K562 (cell line): ENCODE data around the gene TMF1. TPM values are rescaled to one million over a fixed set of nuclear protein-coding genes. Genes with fewer than 3 reads are reported as not detected.

ENCODE experiments used
- BCL6 ChIP-seq: fragments of 250-450 bp; sonication (Bioruptor Pico); IDR thresholded peaks from 2 replicates; pipeline ENCODE4 v1.4.0; 2020
- CCNT2 ChIP-seq: IDR thresholded peaks from 2 replicates; pipeline ENCODE4 v1.6.1; 2011; ENCODE audit warnings: borderline replicate concordance, low read depth, mild to moderate bottlenecking, moderate library complexity, mixed read lengths, low read length; ENCODE audit not compliant: insufficient read length; ENCODE audit errors: extremely low read depth
- CXXC5 ChIP-seq: fragments of 250-450 bp; sonication (Bioruptor Pico); IDR thresholded peaks from 2 replicates; pipeline ENCODE4 v1.8.0; 2022; ENCODE audit warnings: inconsistent platforms, mild to moderate bottlenecking, moderate library complexity
- DMBX1 ChIP-seq: fragments of 250-450 bp; sonication (Bioruptor Pico); IDR thresholded peaks from 2 replicates; pipeline ENCODE4 v1.8.0; 2022; ENCODE audit warnings: inconsistent platforms, mild to moderate bottlenecking, moderate library complexity, borderline replicate concordance
- DPF2 ChIP-seq: fragments of 450-650 bp; IDR thresholded peaks from 2 replicates; pipeline ENCODE4 v1.6.1; 2016
- ESRRA ChIP-seq: fragments of 450-650 bp; IDR thresholded peaks from 2 replicates; pipeline ENCODE4 v1.6.1; 2014; ENCODE audit warnings: low read depth, mild to moderate bottlenecking, moderate library complexity, borderline replicate concordance
- ETS2 ChIP-seq: IDR thresholded peaks from 2 replicates; pipeline ENCODE4 v1.6.1; 2016; ENCODE audit warnings: borderline replicate concordance, missing genetic modification characterization, mild to moderate bottlenecking, moderate library complexity, missing compliant biosample characterization; ENCODE audit not compliant: poor library complexity, severe bottlenecking
- HDAC2 ChIP-seq: fragments of 450-650 bp; IDR thresholded peaks from 2 replicates; pipeline ENCODE4 v1.6.1; 2016; ENCODE audit warnings: mild to moderate bottlenecking
- HIVEP1 ChIP-seq: fragments of 250-450 bp; sonication (Bioruptor Pico); IDR thresholded peaks from 2 replicates; pipeline ENCODE4 v1.4.0; 2020; ENCODE audit warnings: mild to moderate bottlenecking
- LCOR ChIP-seq: sonication (generic); formaldehyde crosslinking; IDR thresholded peaks from 2 replicates; pipeline ENCODE4 v1.8.0; 2022; ENCODE audit warnings: mild to moderate bottlenecking, missing genetic modification reagents
- NR1H2 ChIP-seq: sonication (generic); formaldehyde crosslinking; IDR thresholded peaks from 2 replicates; pipeline ENCODE4 v1.4.0; 2020; ENCODE audit warnings: mild to moderate bottlenecking, missing genetic modification reagents
- PKNOX1 ChIP-seq: fragments of 450-650 bp; IDR thresholded peaks from 2 replicates; pipeline ENCODE4 v1.6.1; 2016
- SIN3A ChIP-seq, 2 experiments: fragments of 150-350 bp in 1 of 2; IDR thresholded peaks; 2 replicates each; pipeline ENCODE4 v1.6.1; 2011 to 2016; ENCODE audit warnings: borderline replicate concordance in 2 of 2, low read depth in 2 of 2, low read length in 2 of 2, mild to moderate bottlenecking in 2 of 2, moderate library complexity in 2 of 2; ENCODE audit not compliant: control insufficient read depth in 1 of 2
- SLC30A9 ChIP-seq: fragments of 250-450 bp; sonication (Bioruptor Pico); IDR thresholded peaks from 2 replicates; pipeline ENCODE4 v1.8.0; 2022; ENCODE audit warnings: mild to moderate bottlenecking, moderate library complexity
- SRSF7 ChIP-seq: fragments of 200-400 bp; formaldehyde crosslinking; optimal IDR thresholded peaks from 2 replicates; pipeline ENCODE3; 2017; ENCODE audit warnings: mild to moderate bottlenecking, low read depth, low read length
- STAT5A ChIP-seq: IDR thresholded peaks from 2 replicates; pipeline ENCODE4 v1.6.1; 2012; ENCODE audit warnings: low read length, inconsistent platforms, borderline replicate concordance
- TARDBP ChIP-seq: fragments of 450-650 bp; IDR thresholded peaks from 2 replicates; pipeline ENCODE4 v1.6.1; 2016
- TFAP4 ChIP-seq: sonication (generic); formaldehyde crosslinking; IDR thresholded peaks from 2 replicates; pipeline ENCODE4 v1.8.0; 2022; ENCODE audit warnings: missing genetic modification reagents, mild to moderate bottlenecking, moderate library complexity, borderline replicate concordance
- ZNF134 ChIP-seq: fragments of 250-450 bp; sonication (Bioruptor Pico); conservative IDR thresholded peaks from 2 replicates; pipeline ENCODE4 v1.4.0; 2020
- ZNF197 ChIP-seq: fragments of 200-800 bp; sonication (Bioruptor generic); IDR thresholded peaks from 2 replicates; pipeline ENCODE4 v1.6.1; 2016; ENCODE audit warnings: low read depth, missing genetic modification characterization, missing compliant biosample characterization
- ZNF23 ChIP-seq: fragments of 250-450 bp; sonication (Bioruptor Pico); IDR thresholded peaks from 2 replicates; pipeline ENCODE4 v1.4.0; 2020; ENCODE audit warnings: mild to moderate bottlenecking
- ZNF263 ChIP-seq: sonication (generic); formaldehyde crosslinking; IDR thresholded peaks from 2 replicates; pipeline ENCODE4 v1.8.0; 2022; ENCODE audit warnings: mild to moderate bottlenecking, missing genetic modification reagents, borderline replicate concordance
- ZNF282 ChIP-seq: sonication (generic); formaldehyde crosslinking; IDR thresholded peaks from 2 replicates; pipeline ENCODE4 v1.8.1; 2023; ENCODE audit warnings: missing genetic modification reagents
- ZNF668 ChIP-seq: fragments of 250-450 bp; sonication (Bioruptor Pico); IDR thresholded peaks from 2 replicates; pipeline ENCODE4 v1.8.0; 2022; ENCODE audit warnings: mild to moderate bottlenecking, inconsistent platforms
- polyA plus RNA-seq, 8 experiments: library from polyadenylated mRNA; depleted of rRNA in 4 of 8; stranded (reverse) in 5 of 8; unstranded in 3 of 8; fragments of >200 nt; fragmentation: Nextera tagmentation in 2 of 8; fragmentation: Illumina TruSeq in 1 of 8; extraction: Ambion mirVana in 2 of 8; extraction: Trizol in 1 of 8; gene quantifications; 2 replicates each; pipeline versions ENCODE4 v1.2.1 to v1.2.3, GENCODE V29; 2011 to 2014; ENCODE audit warnings: inconsistent platforms in 1 of 8, missing spikeins in 1 of 8
- total RNA-seq, 7 experiments: library from RNA; depleted of rRNA in 6 of 7; stranded (reverse); fragments of >200 nt in 6 of 7; fragmentation: Illumina TruSeq in 2 of 7; extraction: Trizol in 2 of 7; gene quantifications; 2 replicates each; pipeline versions ENCODE4 v1.2.1 to v1.2.3, GENCODE V29; 2011 to 2021; ENCODE audit warnings: low replicate concordance in 1 of 7

Gene TMF1
- total and polyA plus RNA-seq, 9 of the 15 experiments (the other 6 are each of a cell fraction or from before 2014, with no cell fraction given) = 3.1 to 13.9 (median 10.3) TPM

GRCh38 chr3:69095636-69096035 is 43.5 kb upstream of the TMF1 start (continued):
- TF ChIP-seq ZNF282 (CRISPR knock-in tag) (no peak), ETS2 (tag) (no peak), DMBX1 (CRISPR knock-in tag) (no peak), HIVEP1 (no peak), PKNOX1 (peak; percentile 72), ZNF197 (CRISPR knock-in tag) (no peak), TARDBP (no peak), BCL6 (CRISPR knock-in tag) (no peak), LCOR (peak; percentile 21; the same call in 1 of the 2 replicates), ZNF134 (CRISPR knock-in tag) (no peak), NR1H2 (CRISPR knock-in tag) (no peak), SLC30A9 (CRISPR knock-in tag) (no peak), SIN3A (IDR thresholded peaks at IDR 0.05; ENCODE audit: borderline replicate concordance in 2 of 2, control insufficient read depth in 1 of 2, low read depth in 2 of 2, low read length in 2 of 2) (no peak), STAT5A (peak; percentile 27; the same call in 1 of the 2 replicates), ZNF668 (no peak), ZNF263 (no peak), DPF2 (no peak), SRSF7 (no peak), ESRRA (peak; percentile 37; the same call in 1 of the 2 replicates), HDAC2 (peak; percentile 73; the same call in 1 of the 2 replicates), CXXC5 (no peak), CCNT2 (peak; percentile 19), ZNF23 (CRISPR knock-in tag) (no peak), TFAP4 (CRISPR knock-in tag) (peak; percentile 56; the same call in 1 of the 2 replicates)
